ENCODE data around the gene NELFCD. TPM values are rescaled to one million over a fixed set of nuclear protein-coding genes. Genes with fewer than 3 reads are reported as not detected.

Gene NELFCD
- polyA plus RNA-seq, 1 donor (not counting 4 experiments of a cell fraction or from before 2014, with no cell fraction given): 68.5 TPM

DNA sequence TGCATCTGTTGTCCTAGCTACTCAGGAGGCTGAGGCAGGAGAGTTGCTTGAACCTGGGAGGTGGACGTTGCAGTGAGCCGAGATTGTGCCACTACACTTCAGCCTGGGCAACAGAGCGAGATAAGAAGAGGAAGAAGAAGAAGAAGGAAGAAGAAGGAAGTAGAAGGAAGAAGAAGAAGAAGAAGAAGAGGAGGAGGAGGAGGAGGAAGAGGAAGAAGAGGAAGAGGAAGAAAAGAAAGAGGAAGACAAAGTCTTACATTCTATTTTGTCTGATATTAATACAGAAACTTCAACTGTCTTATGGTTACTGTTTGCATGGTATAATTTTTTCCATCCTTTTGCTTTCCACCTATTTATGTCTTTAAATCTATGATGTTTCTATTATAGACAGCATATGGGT lies 7.2 kb upstream of the NELFCD start:
- H4K20me1 ChIP-seq (ENCODE audit: control insufficient read depth, extremely low read depth, insufficient read depth, low read length): no peaks in the 10 kb centered on the region
- H3K9me1 ChIP-seq (ENCODE audit: control insufficient read depth, extremely low read depth, insufficient read depth, low read length): no peaks in the 10 kb centered on the region
- H3K79me2 ChIP-seq (ENCODE audit: control insufficient read depth, insufficient read depth, low read length): no peaks in the 10 kb centered on the region
- no peaks in the 10 kb centered on the region for H3K27me3 ChIP-seq (ENCODE audit: control insufficient read depth, extremely low read depth, insufficient read depth, low read length)
- H3K9ac ChIP-seq (ENCODE audit: control insufficient read depth, extremely low read depth, insufficient read depth, low read length): no peak overlapping the region
- TF ChIP-seq EZH2 (IDR thresholded peaks at IDR 0.05; ENCODE audit: low read length): no peak
- TF ChIP-seq, protein P1, sequence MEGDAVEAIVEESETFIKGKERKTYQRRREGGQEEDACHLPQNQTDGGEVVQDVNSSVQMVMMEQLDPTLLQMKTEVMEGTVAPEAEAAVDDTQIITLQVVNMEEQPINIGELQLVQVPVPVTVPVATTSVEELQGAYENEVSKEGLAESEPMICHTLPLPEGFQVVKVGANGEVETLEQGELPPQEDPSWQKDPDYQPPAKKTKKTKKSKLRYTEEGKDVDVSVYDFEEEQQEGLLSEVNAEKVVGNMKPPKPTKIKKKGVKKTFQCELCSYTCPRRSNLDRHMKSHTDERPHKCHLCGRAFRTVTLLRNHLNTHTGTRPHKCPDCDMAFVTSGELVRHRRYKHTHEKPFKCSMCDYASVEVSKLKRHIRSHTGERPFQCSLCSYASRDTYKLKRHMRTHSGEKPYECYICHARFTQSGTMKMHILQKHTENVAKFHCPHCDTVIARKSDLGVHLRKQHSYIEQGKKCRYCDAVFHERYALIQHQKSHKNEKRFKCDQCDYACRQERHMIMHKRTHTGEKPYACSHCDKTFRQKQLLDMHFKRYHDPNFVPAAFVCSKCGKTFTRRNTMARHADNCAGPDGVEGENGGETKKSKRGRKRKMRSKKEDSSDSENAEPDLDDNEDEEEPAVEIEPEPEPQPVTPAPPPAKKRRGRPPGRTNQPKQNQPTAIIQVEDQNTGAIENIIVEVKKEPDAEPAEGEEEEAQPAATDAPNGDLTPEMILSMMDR (optimal IDR thresholded peaks at IDR 0.05 in 1 of 3, IDR thresholded peaks at IDR 0.05 in 1 of 3, conservative IDR thresholded peaks at IDR 0.05 in 1 of 3; ENCODE audit: extremely low read depth in 1 of 3, insufficient read depth in 2 of 3, low read length in 3 of 3): no peak
- no peak overlapping the region for H2AFZ ChIP-seq (ENCODE audit: control insufficient read depth, low read length)
- H3K27ac ChIP-seq (ENCODE audit: control insufficient read depth, insufficient read depth, low read length): no peak overlapping the region
- H3K36me3 ChIP-seq (ENCODE audit: control insufficient read depth in 2 of 2, extremely low read depth in 1 of 2, insufficient read depth in 2 of 2, low read length in 2 of 2): no peaks in the 10 kb centered on the region
- H3K9me3 ChIP-seq (ENCODE audit: control insufficient read depth, low read depth, low read length): no peaks in the 10 kb centered on the region
- H3K4me1 ChIP-seq (ENCODE audit: control insufficient read depth, extremely low read depth, insufficient read depth, low read length): no peaks in the 10 kb centered on the region
- FAIRE-seq (no peak), DNase-seq (ENCODE audit: low read depth, low spot score) (no peak)
- dilution Hi-C loops (cut with MboI; ENCODE audit: extremely low pct_ligation_motif_present, low sequenced_read_pairs): no loop called here
- H3K4me2 ChIP-seq (ENCODE audit: control insufficient read depth, extremely low read depth, insufficient read depth, low read depth, low read length): no peak overlapping the region
- H3K4me3 ChIP-seq (ENCODE audit: control insufficient read depth in 2 of 3, extremely low read depth in 1 of 3, insufficient read depth in 2 of 3, low read depth in 1 of 3, low read length in 3 of 3): no peak overlapping the region

DNA sequence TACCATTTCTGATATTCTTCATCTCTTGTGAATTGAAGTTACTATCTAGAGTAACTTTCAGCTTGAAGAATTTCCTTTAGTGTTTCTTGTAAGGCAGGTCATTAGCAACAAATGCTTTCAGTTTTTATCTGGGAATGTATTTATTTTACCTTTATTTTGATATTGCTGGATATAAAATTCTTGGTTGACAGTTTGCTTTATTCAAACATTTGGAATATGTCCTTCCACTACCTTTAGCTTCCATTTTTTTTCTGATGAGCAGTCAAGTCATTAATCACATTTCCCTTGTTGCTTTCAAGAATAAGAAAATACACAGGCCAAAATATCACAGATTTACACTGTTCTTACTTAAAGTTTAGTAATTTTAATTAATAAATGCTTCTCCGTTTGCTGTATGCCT lies 5.7 kb upstream of the NELFCD start:
- Histone ChIP-seq H3K9me1 (ENCODE audit: control insufficient read depth, extremely low read depth, insufficient read depth, low read length) (no peaks in the 10 kb centered on the region), H4K20me1 (ENCODE audit: control insufficient read depth, extremely low read depth, insufficient read depth, low read length) (no peaks in the 10 kb centered on the region), H3K9ac (ENCODE audit: control insufficient read depth, extremely low read depth, insufficient read depth, low read length) (no peak overlapping the region), H3K79me2 (ENCODE audit: control insufficient read depth, insufficient read depth, low read length) (no peaks in the 10 kb centered on the region), H3K27ac (ENCODE audit: control insufficient read depth, insufficient read depth, low read length) (no peak overlapping the region), H3K9me3 (ENCODE audit: control insufficient read depth, low read depth, low read length) (no peaks in the 10 kb centered on the region), H3K4me3 (ENCODE audit: control insufficient read depth in 2 of 3, extremely low read depth in 1 of 3, insufficient read depth in 2 of 3, low read depth in 1 of 3, low read length in 3 of 3) (no peak overlapping the region), H3K27me3 (ENCODE audit: control insufficient read depth, extremely low read depth, insufficient read depth, low read length) (no peaks in the 10 kb centered on the region), H3K4me2 (ENCODE audit: control insufficient read depth, extremely low read depth, insufficient read depth, low read depth, low read length) (no peak overlapping the region), H3K36me3 (ENCODE audit: control insufficient read depth in 2 of 2, extremely low read depth in 1 of 2, insufficient read depth in 2 of 2, low read length in 2 of 2) (no peaks in the 10 kb centered on the region), H2AFZ (ENCODE audit: control insufficient read depth, low read length) (no peak overlapping the region), H3K4me1 (ENCODE audit: control insufficient read depth, extremely low read depth, insufficient read depth, low read length) (no peaks in the 10 kb centered on the region)
- DNase-seq (ENCODE audit: low read depth, low spot score) (no peak), FAIRE-seq (no peak)
- no peak for TF ChIP-seq EZH2 (IDR thresholded peaks at IDR 0.05; ENCODE audit: low read length)
- TF ChIP-seq, protein P1 (optimal IDR thresholded peaks at IDR 0.05 in 1 of 3, IDR thresholded peaks at IDR 0.05 in 1 of 3, conservative IDR thresholded peaks at IDR 0.05 in 1 of 3; ENCODE audit: extremely low read depth in 1 of 3, insufficient read depth in 2 of 3, low read length in 3 of 3): no peak
- dilution Hi-C loops (cut with MboI; ENCODE audit: extremely low pct_ligation_motif_present, low sequenced_read_pairs): no loop called here

All from keratinocyte (primary cell).